Measurements from ENCODE around the gene SPATA4. TPM values are rescaled to one million over a fixed set of nuclear protein-coding genes. Genes with fewer than 3 reads are reported as not detected.

Gene SPATA4
- total and polyA plus RNA-seq, 2 experiments from 2014 or later = not detected

GRCh38 chr4:176191974-176192373, 3.4 kb downstream of the SPATA4 start:
- no peak for DNase-seq (ENCODE audit: low spot score)
- Histone ChIP-seq H2AFZ (no peak overlapping the region), H3K27me3 (no peaks in the 10 kb centered on the region), H4K20me1 (ENCODE audit: insufficient read depth, poor library complexity, severe bottlenecking) (no peaks in the 10 kb centered on the region), H3K36me3 (replicated peaks; ENCODE audit: insufficient read depth, low read depth) (no peaks in the 10 kb centered on the region), H3K4me3 (no peak overlapping the region), H3K4me2 (no peak overlapping the region), H3K4me1 (ENCODE audit: insufficient read depth) (no peaks in the 10 kb centered on the region), H3K9me2 (replicated peaks; ENCODE audit: insufficient read depth) (no peaks in the 10 kb centered on the region), H3K79me2 (no peaks in the 10 kb centered on the region), H3K27ac (no peak overlapping the region), H3K9me3 (ENCODE audit: low read depth) (no peaks in the 10 kb centered on the region)
- no peak for TF ChIP-seq CTCF (IDR thresholded peaks at IDR 0.05; ENCODE audit: poor library complexity)
- TF ChIP-seq EZH2phosphoT487 (IDR thresholded peaks at IDR 0.05; ENCODE audit: low read depth, severe bottlenecking, unreplicated experiment) = no peak
- TF ChIP-seq EZH2 (IDR thresholded peaks at IDR 0.05; ENCODE audit: borderline replicate concordance) = no peak
- 43% methylated on average over 1 of the region's 1 CpG for WGBS (ENCODE audit: low lambda C conversion rate, missing lambda C conversion rate)

- no peak for TF ChIP-seq EZH2 (IDR thresholded peaks at IDR 0.05; ENCODE audit: borderline replicate concordance)
- TF ChIP-seq CTCF (IDR thresholded peaks at IDR 0.05; ENCODE audit: poor library complexity) = no peak
- no peak for TF ChIP-seq EZH2phosphoT487 (IDR thresholded peaks at IDR 0.05; ENCODE audit: low read depth, severe bottlenecking, unreplicated experiment)
- Histone ChIP-seq H3K4me1 (ENCODE audit: insufficient read depth) (no peaks in the 10 kb centered on the region), H3K9me3 (ENCODE audit: low read depth) (no peaks in the 10 kb centered on the region), H3K9me2 (replicated peaks; ENCODE audit: insufficient read depth) (no peaks in the 10 kb centered on the region), H3K27ac (no peak overlapping the region), H3K79me2 (no peaks in the 10 kb centered on the region), H3K27me3 (no peaks in the 10 kb centered on the region), H4K20me1 (ENCODE audit: insufficient read depth, poor library complexity, severe bottlenecking) (no peaks in the 10 kb centered on the region), H2AFZ (no peak overlapping the region), H3K4me2 (no peak overlapping the region), H3K36me3 (replicated peaks; ENCODE audit: insufficient read depth, low read depth) (no peaks in the 10 kb centered on the region), H3K4me3 (no peak overlapping the region)
- DNase-seq (ENCODE audit: low spot score) = no peak
- WGBS (ENCODE audit: low lambda C conversion rate, missing lambda C conversion rate) = 76% methylated on average over 11 of the region's 11 CpGs
Measured at GRCh38 chr4:176189891-176190795, 5.2 kb downstream of the SPATA4 start.

- TF ChIP-seq EZH2 (IDR thresholded peaks at IDR 0.05; ENCODE audit: borderline replicate concordance) = no peak
- TF ChIP-seq CTCF (IDR thresholded peaks at IDR 0.05; ENCODE audit: poor library complexity) = no peak
- TF ChIP-seq EZH2phosphoT487 (IDR thresholded peaks at IDR 0.05; ENCODE audit: low read depth, severe bottlenecking, unreplicated experiment) = no peak
- no peak overlapping the region for H3K27ac ChIP-seq
Measured at GRCh38 chr4:176188654-176189053, 6.7 kb downstream of the SPATA4 start.

More at GRCh38 chr4:176188654-176189053, 6.7 kb downstream of the SPATA4 start:
- H3K9me3 ChIP-seq (ENCODE audit: low read depth) = no peaks in the 10 kb centered on the region
- H3K4me3 ChIP-seq = no peak overlapping the region
- no peaks in the 10 kb centered on the region for H3K27me3 ChIP-seq
- no peaks in the 10 kb centered on the region for H3K36me3 ChIP-seq (replicated peaks; ENCODE audit: insufficient read depth, low read depth)
- H3K9me2 ChIP-seq (replicated peaks; ENCODE audit: insufficient read depth) = no peaks in the 10 kb centered on the region
- H3K4me2 ChIP-seq = no peak overlapping the region
- H4K20me1 ChIP-seq (ENCODE audit: insufficient read depth, poor library complexity, severe bottlenecking) = no peaks in the 10 kb centered on the region
- H2AFZ ChIP-seq = no peak overlapping the region
- no peaks in the 10 kb centered on the region for H3K79me2 ChIP-seq
- DNase-seq (ENCODE audit: low spot score) = no peak
- H3K4me1 ChIP-seq (ENCODE audit: insufficient read depth) = no peaks in the 10 kb centered on the region

Data from hepatocyte (in vitro differentiated cells).